Loucy (cell line): ENCODE data around the gene ANO7.

Source experiments
- EZH2phosphoT487 ChIP-seq: fragments of 200-600 bp; IDR thresholded peaks from 2 replicates; pipeline ENCODE4 v1.6.1; 2018; ENCODE audit warnings: antibody characterized with exemption, mild to moderate bottlenecking, moderate library complexity, borderline replicate concordance
- TF ChIP-seq, protein P1 (sequence below): fragments of 200-600 bp; sonication (generic); conservative IDR thresholded peaks from 2 replicates; pipeline ENCODE4 v1.5.1; 2014; ENCODE audit warnings: mild to moderate bottlenecking, antibody characterized with exemption, low read length

DNA sequence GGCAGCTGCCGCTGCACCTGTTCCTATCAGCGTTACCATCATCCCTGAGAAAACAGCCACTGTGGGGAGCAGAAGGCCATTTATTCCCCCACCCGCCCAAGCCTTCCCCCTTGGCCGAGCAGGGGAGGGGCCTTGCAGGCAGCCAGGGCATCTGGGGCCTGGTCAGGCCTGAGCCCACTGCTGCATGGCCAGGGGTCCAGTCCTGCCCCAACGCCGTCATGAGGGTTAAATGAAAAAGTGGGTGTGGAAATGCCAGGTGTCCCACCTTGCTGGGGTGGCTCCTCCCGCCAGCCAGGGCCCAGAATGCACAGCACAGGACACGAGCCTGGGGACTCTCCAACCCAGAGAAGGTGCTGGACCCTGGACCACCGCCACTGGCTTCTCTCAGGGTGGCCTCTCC lies 14.2 kb downstream of the ANO7 start:
- TF ChIP-seq, protein P1, sequence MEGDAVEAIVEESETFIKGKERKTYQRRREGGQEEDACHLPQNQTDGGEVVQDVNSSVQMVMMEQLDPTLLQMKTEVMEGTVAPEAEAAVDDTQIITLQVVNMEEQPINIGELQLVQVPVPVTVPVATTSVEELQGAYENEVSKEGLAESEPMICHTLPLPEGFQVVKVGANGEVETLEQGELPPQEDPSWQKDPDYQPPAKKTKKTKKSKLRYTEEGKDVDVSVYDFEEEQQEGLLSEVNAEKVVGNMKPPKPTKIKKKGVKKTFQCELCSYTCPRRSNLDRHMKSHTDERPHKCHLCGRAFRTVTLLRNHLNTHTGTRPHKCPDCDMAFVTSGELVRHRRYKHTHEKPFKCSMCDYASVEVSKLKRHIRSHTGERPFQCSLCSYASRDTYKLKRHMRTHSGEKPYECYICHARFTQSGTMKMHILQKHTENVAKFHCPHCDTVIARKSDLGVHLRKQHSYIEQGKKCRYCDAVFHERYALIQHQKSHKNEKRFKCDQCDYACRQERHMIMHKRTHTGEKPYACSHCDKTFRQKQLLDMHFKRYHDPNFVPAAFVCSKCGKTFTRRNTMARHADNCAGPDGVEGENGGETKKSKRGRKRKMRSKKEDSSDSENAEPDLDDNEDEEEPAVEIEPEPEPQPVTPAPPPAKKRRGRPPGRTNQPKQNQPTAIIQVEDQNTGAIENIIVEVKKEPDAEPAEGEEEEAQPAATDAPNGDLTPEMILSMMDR, result no peak
- no peak for TF ChIP-seq EZH2phosphoT487
